HUES48 (cell line): ENCODE data around the gene PDZD2.

ENCODE experiments used
- H3K27ac ChIP-seq: one replicate; pipeline ENCODE4 v1.7.0; 2013; ENCODE audit warnings: low read depth, low read length, inconsistent platforms
- H3K27me3 ChIP-seq: 2 replicates; pipeline ENCODE4 v1.6.1; 2013; ENCODE audit warnings: mild to moderate bottlenecking, low read length; ENCODE audit not compliant: control insufficient read depth, insufficient read depth
- H3K36me3 ChIP-seq: 2 replicates; pipeline ENCODE4 v1.6.1; 2013; ENCODE audit warnings: low read length; ENCODE audit not compliant: control insufficient read depth, insufficient read depth
- H3K4me1 ChIP-seq: 2 replicates; pipeline ENCODE4 v1.6.1; 2013; ENCODE audit warnings: mild to moderate bottlenecking, low read length; ENCODE audit not compliant: control insufficient read depth, insufficient read depth
- H3K4me3 ChIP-seq: 2 replicates; pipeline ENCODE4 v1.5.1; 2013; ENCODE audit warnings: mild to moderate bottlenecking, low read depth, low read length
- H3K9ac ChIP-seq: 2 replicates; pipeline ENCODE4 v1.6.1; 2013; ENCODE audit warnings: mild to moderate bottlenecking, low read depth, low read length, moderate library complexity
- H3K9me3 ChIP-seq: 2 replicates; pipeline ENCODE4 v1.6.1; 2013; ENCODE audit warnings: low read length; ENCODE audit not compliant: control insufficient read depth, insufficient read depth

The PDZD2 gene

GRCh38 chr5:31948006-31948405, 309.1 kb downstream of the PDZD2 start:
- no peak overlapping the region for H3K27ac ChIP-seq

DNA sequence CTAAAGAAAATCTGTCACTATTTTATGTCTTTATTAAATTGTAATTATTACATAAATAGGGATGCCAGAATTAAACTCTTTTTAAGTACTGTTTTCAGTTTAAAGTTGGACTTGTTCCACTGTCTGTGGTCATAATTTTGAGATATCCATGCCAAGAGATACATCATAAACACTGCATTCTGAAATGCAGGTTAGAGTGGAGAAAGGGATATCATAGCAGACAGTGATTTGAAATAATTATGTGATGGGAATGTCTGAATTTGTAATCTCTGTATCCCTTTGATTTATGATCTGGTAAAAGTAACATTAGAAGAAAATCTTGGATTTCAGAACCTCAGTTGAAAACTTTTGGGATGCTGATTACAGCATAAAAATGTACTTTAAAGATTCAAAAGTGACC, 313.1 kb downstream of the PDZD2 start:
- Histone ChIP-seq H3K36me3 (no peaks in the 10 kb centered on the region), H3K4me1 (no peaks in the 10 kb centered on the region), H3K9ac (no peak overlapping the region), H3K9me3 (no peaks in the 10 kb centered on the region), H3K4me3 (no peak overlapping the region), H3K27ac (no peak overlapping the region), H3K27me3 (no peaks in the 10 kb centered on the region)

More at GRCh38 chr5:31948006-31948405, 309.1 kb downstream of the PDZD2 start:
- Histone ChIP-seq H3K36me3 (no peaks in the 10 kb centered on the region), H3K9me3 (no peaks in the 10 kb centered on the region), H3K9ac (no peak overlapping the region), H3K4me1 (no peaks in the 10 kb centered on the region), H3K27me3 (no peaks in the 10 kb centered on the region), H3K4me3 (no peak overlapping the region)

- H3K27me3 ChIP-seq = no peaks in the 10 kb centered on the region
- H3K9me3 ChIP-seq = no peaks in the 10 kb centered on the region
- H3K9ac ChIP-seq = no peak overlapping the region
- no peak overlapping the region for H3K27ac ChIP-seq
- H3K4me1 ChIP-seq = no peaks in the 10 kb centered on the region
- no peaks in the 10 kb centered on the region for H3K36me3 ChIP-seq
- H3K4me3 ChIP-seq = no peak overlapping the region
Observed at GRCh38 chr5:31954091-31954490, 315.2 kb downstream of the PDZD2 start.

GRCh38 chr5:31957151-31957550, 318.2 kb downstream of the PDZD2 start:
- Histone ChIP-seq H3K9me3 (no peaks in the 10 kb centered on the region), H3K36me3 (no peaks in the 10 kb centered on the region), H3K27ac (no peak overlapping the region), H3K4me3 (no peak overlapping the region), H3K4me1 (no peaks in the 10 kb centered on the region), H3K9ac (no peak overlapping the region), H3K27me3 (no peaks in the 10 kb centered on the region)

- Histone ChIP-seq H3K27me3 (no peaks in the 10 kb centered on the region), H3K27ac (no peak overlapping the region), H3K9ac (no peak overlapping the region), H3K4me3 (no peak overlapping the region), H3K9me3 (no peaks in the 10 kb centered on the region), H3K4me1 (peaks cover 7% of the 10 kb centered on the region), H3K36me3 (no peaks in the 10 kb centered on the region)
Observed at GRCh38 chr5:31962351-31962751, 323.4 kb downstream of the PDZD2 start.

DNA sequence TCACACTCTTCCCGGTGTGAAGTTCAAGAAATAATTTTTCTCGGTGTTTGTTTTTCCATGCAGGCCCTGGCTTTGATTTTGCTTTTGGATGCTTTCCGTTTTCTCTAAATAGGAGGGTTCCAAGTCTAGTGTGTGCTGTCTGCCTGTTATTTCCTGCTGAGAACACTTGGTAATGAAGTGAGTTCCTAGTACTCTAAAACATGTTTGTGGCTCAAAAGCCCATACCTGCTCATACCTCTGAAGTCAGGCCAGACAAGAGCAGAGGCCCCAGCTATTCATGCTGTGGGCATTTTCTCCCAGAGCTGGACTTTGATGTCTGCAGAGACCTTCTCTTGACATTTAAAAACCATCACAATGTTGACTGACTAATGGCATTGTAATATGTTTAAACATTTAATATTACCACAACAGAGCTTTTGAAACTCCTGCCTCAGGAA, 324.0 kb downstream of the PDZD2 start:
- H3K27me3 ChIP-seq = no peaks in the 10 kb centered on the region
- no peak overlapping the region for H3K4me3 ChIP-seq
- H3K36me3 ChIP-seq = no peaks in the 10 kb centered on the region
- peaks cover 7% of the 10 kb centered on the region for H3K4me1 ChIP-seq
- no peaks in the 10 kb centered on the region for H3K9me3 ChIP-seq
- H3K27ac ChIP-seq = no peak overlapping the region
- H3K9ac ChIP-seq = no peak overlapping the region

DNA sequence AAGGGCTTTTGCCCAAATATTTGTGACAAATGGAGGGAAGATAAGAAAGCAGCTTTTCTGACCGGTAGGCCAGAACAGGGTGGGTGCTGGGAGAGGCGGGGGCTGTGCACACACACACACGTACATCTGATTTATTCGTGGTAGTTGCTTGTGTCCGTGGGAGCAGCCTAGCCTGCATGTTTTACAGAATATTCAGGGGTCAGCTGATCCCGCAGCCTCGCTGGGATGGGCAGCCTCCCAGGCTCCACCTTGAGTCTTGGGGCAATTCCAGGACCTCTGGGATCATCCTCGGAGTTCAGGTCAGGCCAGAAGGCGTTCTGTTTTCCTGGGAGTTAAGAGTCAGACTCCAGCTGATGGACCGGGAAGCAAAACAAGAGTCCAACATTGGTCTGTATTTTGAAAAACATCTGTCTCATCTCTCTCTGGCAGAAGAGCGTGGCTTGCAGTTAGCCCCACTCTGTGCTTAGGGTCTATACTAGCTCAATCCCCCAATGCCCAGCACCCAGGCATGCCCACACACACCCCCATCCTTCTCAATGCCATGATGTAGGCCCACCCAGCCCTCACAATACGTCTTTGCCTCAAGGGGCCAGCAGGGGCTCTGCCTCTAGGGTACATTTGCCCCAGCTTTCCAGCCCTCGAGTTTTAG, 324.6 kb downstream of the PDZD2 start:
- Histone ChIP-seq H3K4me1 (peaks cover 7% of the 10 kb centered on the region), H3K27ac (no peak overlapping the region), H3K9ac (no peak overlapping the region), H3K27me3 (no peaks in the 10 kb centered on the region), H3K9me3 (no peaks in the 10 kb centered on the region), H3K4me3 (no peak overlapping the region), H3K36me3 (no peaks in the 10 kb centered on the region)

DNA sequence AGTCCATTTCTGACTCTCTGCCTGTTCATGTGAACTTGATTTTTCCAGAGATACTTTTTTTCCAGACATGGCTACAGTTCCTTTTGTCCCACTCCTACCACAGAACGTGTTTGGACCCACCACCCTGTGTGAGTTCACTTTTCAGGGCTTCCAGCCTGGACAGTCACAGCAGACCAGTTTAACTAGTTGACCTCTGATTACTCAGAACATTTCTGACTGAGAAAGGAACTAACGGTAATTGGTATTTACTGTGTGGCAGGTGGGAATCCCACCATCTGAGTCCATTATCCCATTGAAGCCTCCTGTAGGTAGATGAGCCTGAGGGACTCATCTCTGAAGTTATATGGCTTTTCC, 325.1 kb downstream of the PDZD2 start:
- no peaks in the 10 kb centered on the region for H3K9me3 ChIP-seq
- peaks cover 7% of the 10 kb centered on the region for H3K4me1 ChIP-seq
- no peak overlapping the region for H3K27ac ChIP-seq
- H3K36me3 ChIP-seq = no peaks in the 10 kb centered on the region
- H3K9ac ChIP-seq = no peak overlapping the region
- no peaks in the 10 kb centered on the region for H3K27me3 ChIP-seq
- no peak overlapping the region for H3K4me3 ChIP-seq

DNA sequence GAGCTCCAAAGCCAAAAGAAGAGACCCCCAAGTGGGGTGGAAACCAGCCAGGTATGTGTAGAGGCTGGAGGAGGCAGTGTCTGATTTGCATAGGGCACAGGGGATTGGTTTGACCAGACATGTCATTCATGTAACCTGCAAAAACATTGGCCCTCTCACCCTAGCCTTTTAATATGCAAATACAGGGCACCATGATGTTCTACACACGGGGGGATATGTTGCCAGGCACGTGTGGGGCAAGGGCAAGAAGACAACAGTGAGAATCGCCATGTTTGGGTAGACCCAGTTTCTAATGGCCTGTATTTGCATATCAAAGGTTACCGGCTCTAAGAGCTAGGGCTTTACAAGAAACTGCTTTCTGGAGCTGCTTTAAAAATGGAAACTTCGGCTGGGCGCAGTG, 326.3 kb downstream of the PDZD2 start:
- Histone ChIP-seq H3K9me3 (no peaks in the 10 kb centered on the region), H3K4me1 (peaks cover 7% of the 10 kb centered on the region), H3K27me3 (no peaks in the 10 kb centered on the region), H3K27ac (no peak overlapping the region), H3K36me3 (no peaks in the 10 kb centered on the region), H3K9ac (no peak overlapping the region), H3K4me3 (no peak overlapping the region)

DNA sequence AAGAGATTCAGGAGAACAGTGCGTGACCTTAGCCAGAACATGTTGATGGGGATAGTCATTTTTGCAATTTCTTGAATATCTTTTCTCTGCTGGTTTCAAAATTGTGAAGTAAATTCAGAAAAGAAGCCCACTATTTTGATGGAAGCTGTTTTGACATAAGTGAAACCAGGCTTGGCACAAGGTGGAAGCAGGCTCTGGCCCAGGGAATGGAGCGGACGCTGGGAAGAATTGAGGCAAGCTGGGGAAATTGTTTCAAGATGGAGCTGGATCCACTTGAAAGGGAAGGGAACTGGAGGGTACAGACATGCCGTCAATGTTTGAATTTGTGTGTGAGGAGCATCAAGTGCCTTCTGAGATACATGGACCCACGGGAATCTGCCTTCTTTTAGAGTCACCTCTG, 328.0 kb downstream of the PDZD2 start:
- H3K9ac ChIP-seq = no peak overlapping the region
- H3K4me3 ChIP-seq = no peak overlapping the region
- H3K9me3 ChIP-seq = no peaks in the 10 kb centered on the region
- no peak overlapping the region for H3K27ac ChIP-seq
- peaks cover 7% of the 10 kb centered on the region for H3K4me1 ChIP-seq
- no peaks in the 10 kb centered on the region for H3K27me3 ChIP-seq
- no peaks in the 10 kb centered on the region for H3K36me3 ChIP-seq

GRCh38 chr5:31967461-31967860, 328.5 kb downstream of the PDZD2 start:
- H3K27me3 ChIP-seq = no peaks in the 10 kb centered on the region
- H3K36me3 ChIP-seq = no peaks in the 10 kb centered on the region
- no peak overlapping the region for H3K9ac ChIP-seq
- H3K4me1 ChIP-seq = peaks cover 7% of the 10 kb centered on the region
- H3K9me3 ChIP-seq = no peaks in the 10 kb centered on the region
- no peak overlapping the region for H3K4me3 ChIP-seq
- no peak overlapping the region for H3K27ac ChIP-seq

DNA sequence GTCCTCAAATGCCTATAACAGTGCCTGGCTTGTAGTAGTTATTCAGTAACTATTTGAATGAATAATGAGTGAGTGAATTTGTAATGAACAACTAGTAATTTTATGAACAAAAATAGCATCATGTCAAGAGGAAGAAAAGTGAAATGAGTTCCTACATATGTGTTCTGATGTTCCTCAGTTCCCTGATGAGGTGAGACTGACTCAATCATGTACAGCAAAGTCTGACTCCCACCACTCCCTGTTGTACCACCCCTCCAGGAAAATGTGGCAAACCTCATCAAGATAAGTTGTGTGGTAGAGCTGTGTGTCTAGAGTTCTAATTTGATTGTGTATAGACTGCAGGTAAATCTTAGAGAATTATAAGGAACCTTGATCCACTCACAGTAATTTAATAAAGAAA, 333.6 kb downstream of the PDZD2 start:
- no peaks in the 10 kb centered on the region for H3K9me3 ChIP-seq
- H3K36me3 ChIP-seq = no peaks in the 10 kb centered on the region
- H3K4me3 ChIP-seq = no peak overlapping the region
- no peaks in the 10 kb centered on the region for H3K27me3 ChIP-seq
- H3K27ac ChIP-seq = no peak overlapping the region
- no peaks in the 10 kb centered on the region for H3K4me1 ChIP-seq
- H3K9ac ChIP-seq = no peak overlapping the region
